ENCODE measurements around the gene STK32C.

The STK32C gene

DNA sequence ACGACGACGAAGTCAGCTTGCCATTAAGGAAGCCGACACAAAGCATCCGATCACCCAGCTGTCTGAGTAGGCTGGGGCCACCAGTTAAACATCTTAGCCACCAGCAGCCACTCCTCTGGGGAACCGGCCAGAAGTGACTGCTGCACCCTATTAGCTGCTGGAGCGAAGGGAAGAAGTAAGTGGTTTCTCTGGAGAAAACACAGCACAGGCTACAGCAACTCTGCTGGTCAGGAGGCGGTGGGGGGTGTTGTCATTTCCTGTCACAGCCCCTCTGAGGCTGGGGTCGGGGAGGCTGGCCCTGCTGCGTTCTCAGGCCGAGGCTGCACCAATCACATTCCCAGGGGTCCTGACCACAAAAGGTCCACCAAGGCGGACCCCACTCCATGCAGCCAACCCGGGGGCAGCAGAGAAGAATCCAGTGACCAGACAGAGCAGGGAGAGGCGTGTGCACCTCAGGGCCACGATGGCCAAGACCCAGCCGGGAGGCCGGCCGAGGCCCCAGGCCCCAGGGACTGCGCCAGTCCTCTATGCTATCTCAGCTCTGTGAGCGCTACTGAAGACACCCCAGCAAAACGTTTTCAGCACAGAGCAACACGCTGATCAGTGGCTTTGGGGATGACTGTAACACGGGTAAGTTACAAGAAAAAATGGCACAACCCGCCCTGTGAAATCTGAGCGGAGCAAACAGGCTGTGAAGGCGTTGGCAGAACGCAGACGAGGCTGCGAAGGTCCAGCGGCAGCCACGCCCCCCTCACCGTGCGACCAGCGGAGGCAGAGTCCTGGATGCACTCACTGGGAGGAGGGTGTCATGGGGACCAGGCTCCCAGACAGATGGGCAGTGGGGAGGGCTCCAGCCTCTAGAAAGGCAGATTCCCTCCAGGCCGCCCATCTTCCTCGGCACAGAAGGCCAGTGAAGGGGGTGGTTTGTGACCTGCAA is 24.8 kb downstream of the STK32C start:
- no peak for DNase-seq (ENCODE audit: low read depth in 2 of 3, low spot score in 2 of 3)

GRCh38 chr10:132281915-132282666 is 25.7 kb downstream of the STK32C start:
- no peak for DNase-seq (ENCODE audit: low read depth in 2 of 3, low spot score in 2 of 3)

- DNase-seq (ENCODE audit: low read depth in 2 of 3, low spot score in 2 of 3): no peak
Observed at GRCh38 chr10:132280646-132281074, 27.1 kb downstream of the STK32C start.

GRCh38 chr10:132279873-132280645 is 27.7 kb downstream of the STK32C start:
- DNase-seq (ENCODE audit: low read depth in 2 of 3, low spot score in 2 of 3): no peak

DNA sequence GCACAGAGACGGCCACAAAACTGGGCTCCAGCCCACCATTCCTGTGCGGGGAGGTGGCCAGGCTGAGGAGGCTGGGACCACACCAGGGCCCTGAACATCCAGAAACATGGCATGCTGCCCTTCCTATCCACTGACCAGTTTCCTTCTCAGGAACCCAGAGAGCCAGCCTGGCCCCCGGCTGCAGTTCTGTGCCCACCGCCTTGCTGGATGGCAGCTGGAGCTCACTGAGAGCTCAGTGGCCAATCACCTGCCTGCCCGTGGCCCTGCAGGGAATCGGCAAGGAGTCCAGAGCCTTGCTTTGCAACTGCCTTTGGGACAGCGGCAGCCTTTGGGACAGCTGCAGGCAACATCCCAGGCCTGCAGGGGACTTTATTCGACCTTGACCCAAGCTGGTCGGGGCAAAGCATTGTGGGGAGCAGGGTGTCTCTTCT is 30.4 kb downstream of the STK32C start:
- DNase-seq (ENCODE audit: low read depth in 2 of 3, low spot score in 2 of 3): no peak

GRCh38 chr10:132276706-132277105 is 31.0 kb downstream of the STK32C start:
- no peak for DNase-seq (ENCODE audit: low read depth in 2 of 3, low spot score in 2 of 3)

- no peak for DNase-seq (ENCODE audit: low read depth in 2 of 3, low spot score in 2 of 3)
Observed at GRCh38 chr10:132276179-132276675, 31.5 kb downstream of the STK32C start.

- no peak for DNase-seq (ENCODE audit: low read depth in 2 of 3, low spot score in 2 of 3)
Observed at GRCh38 chr10:132275426-132276178, 32.1 kb downstream of the STK32C start.

DNA sequence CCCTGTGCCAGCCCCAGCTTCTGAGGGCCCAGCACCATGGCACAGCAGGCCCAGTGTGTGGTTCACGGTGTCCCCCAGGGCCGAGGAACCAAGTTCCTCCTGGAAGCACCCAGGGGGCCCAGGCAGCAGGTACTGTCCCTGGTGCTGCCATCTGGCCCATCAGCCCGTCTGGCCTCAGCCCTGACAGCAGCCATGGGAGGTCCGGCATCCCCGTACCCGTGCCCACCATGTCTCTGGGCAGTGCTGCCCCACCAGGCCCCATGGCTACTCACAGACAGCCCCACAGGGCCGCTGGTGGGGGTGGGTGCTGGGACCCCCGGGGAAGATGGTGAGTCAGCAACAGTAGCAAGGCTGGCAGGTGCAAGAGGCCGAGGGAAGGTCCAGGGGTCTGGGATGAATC is 32.8 kb downstream of the STK32C start:
- DNase-seq (ENCODE audit: low read depth in 2 of 3, low spot score in 2 of 3): no peak

DNA sequence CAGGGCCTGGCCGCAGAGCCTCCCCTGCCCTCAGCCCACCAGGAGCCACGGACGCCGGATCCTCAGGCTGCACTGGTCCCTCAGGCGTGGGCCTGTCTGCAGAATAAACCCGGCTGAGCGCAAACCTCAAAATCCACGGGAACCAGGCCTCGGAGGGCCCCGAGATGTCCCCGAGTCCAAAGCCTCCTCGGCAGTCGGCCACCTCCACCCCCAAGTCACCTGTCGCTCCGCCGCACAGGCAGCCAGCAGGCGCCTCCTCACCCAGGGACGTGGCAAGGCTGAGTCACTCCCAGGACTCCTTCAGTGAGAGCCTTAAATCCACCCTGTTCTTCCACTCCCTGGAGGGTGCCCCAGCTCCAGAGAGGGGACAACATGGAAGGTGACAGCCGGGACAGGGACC is 33.2 kb downstream of the STK32C start:
- no peak for DNase-seq (ENCODE audit: low read depth in 2 of 3, low spot score in 2 of 3)

DNA sequence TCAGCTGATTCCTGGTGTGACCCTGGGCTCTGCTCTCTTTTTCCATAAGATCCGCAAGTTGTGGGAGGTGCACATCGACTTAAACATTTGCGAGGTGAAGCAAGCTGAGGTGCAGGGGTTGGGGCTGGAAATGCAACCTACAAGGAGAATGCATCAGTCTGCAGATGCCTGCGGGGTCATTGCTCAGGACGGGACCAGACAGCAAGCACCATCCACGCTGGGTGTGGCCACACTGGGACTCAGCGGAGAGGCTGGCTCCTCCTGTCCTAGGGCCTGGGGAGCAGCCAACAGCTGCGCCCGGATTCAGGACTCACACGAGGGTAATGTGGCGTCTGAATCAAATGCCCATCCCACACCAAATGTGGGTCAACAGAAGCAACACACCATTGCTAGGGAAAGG is 33.8 kb downstream of the STK32C start:
- no peak for DNase-seq (ENCODE audit: low read depth in 2 of 3, low spot score in 2 of 3)

- no peak for DNase-seq (ENCODE audit: low read depth in 2 of 3, low spot score in 2 of 3)
Observed at GRCh38 chr10:132273304-132273944, 34.3 kb downstream of the STK32C start.

DNA sequence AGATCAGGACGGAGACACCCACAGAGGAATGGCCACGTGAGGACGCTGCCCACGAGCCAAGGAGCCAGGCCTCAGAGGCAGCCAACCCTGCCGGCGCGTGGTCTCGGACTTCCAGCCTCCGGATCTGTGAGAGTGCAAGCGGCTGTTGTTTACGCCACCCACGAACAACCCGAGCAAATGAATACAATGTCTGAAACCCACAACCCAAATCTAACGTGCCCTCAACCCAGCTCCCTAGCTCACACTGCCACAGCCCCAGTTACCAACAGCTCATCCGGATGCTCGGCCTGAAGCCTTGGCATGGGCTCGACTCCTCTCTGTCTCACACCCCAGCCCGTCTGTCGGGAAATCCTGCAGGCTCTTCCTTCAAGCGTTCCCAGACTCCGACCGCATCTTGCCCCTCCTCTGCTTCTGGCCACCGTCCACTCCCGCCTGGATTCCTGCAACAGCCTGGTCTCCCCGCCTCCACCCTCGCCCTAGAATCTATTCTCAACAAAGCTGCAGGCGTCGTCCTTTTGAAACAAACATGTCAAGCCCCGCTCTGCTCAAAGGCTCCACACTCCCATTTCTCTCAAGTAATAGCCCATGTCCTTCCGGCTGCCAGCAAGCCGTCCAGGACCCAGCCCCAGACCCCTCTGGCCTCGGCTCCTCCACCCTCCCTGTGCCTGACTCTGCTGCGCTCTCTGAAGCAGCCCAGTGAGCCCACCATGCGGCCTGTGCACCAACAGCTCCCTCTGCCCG is 35.3 kb downstream of the STK32C start:
- no peak for DNase-seq (ENCODE audit: low read depth in 2 of 3, low spot score in 2 of 3)

GRCh38 chr10:132271458-132272230 is 36.1 kb downstream of the STK32C start:
- DNase-seq (ENCODE audit: low read depth in 2 of 3, low spot score in 2 of 3): no peak

DNA sequence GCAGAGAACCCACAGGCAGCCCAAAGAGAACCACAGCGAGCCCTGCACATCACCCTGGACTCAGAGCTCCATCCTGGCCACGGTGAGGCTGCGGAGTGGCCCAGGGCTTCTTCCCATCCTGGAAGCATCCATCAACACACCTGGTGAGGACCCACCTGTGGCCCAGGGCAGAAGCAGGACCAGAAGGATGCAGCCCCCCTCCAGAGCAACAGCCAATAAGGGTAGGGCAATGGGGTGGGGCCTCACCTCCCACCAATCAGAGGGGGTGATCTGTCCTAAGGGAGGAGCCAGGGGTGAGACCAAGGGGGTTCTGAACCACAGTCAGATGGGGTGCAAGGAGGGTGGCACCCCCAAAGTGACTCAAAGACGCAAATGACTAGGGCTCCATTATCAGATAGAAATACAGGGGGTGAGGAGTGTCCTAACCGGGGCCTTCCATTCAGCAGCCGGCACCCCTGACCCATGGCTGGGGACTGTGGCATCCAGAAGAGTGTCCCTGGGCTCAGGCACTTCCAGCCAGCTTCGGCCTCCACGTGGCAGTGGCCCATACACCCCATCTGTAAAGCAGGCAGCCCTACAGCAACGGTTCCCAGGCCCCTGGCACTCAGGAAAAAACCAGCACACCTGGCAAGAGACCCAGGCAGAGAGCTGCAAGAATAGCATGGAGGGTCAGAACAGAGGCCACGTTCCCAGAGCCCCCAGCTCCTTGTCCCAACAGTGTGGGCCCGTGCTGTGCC is 36.9 kb downstream of the STK32C start:
- no peak for DNase-seq (ENCODE audit: low read depth in 2 of 3, low spot score in 2 of 3)

DNA sequence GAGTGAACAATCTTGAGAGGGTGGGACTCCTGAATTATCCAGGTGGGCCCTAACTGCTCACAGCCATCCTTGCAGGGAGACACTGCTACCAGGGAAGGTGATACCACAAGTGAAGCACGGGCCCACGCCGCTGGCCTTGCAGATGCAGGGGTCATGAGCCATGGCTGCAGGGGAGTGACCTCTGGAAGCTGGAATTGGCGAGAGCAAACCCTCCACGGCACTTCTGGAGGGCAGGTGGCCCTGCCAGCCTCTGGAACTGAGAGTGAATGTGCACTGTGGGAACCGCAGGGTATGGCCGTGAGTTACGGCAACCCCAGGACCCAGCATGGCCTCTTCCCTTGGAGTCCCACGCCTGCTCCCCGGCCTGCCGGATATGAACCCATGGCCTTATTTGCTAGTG is 37.5 kb downstream of the STK32C start:
- no peak for DNase-seq (ENCODE audit: low read depth in 2 of 3, low spot score in 2 of 3)

GRCh38 chr10:132269266-132270230 is 38.2 kb downstream of the STK32C start:
- no peak for DNase-seq (ENCODE audit: low read depth in 2 of 3, low spot score in 2 of 3)
